ENCODE results near the gene LRP1B. TPM values are rescaled to one million over a fixed set of nuclear protein-coding genes. Genes with fewer than 3 reads are reported as not detected.

Gene LRP1B
- total and polyA plus RNA-seq, 2 donors (not counting 1 experiment from before 2014, with no cell fraction given), result not detected

DNA sequence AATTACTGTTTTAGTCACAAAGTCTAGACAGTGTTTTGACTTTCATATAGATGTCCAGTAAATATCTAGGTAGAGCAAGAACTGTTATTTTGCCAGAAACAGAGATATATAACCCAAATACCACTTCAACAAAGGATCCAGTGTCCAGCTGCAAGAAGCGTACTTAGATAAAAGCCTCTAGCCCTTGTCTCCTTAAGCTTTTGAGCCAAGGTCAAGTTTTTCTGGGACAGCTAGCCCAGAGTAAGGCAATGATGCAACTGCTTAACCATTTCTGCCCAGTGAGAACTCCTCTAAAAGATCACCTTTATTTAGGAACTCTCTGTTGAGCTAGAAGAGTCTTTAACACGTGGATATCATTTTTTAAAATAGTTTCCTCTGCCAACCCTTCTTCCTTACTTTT lies 1925.7 kb downstream of the LRP1B start:
- no peaks in the 10 kb centered on the region for H3K4me1 Mint-ChIP-seq
- intact Hi-C loops (cut with micrococcal nuclease), result no loop called here
- Histone ChIP-seq H3K79me2 (ENCODE audit: control insufficient read depth, insufficient read depth, low read length) (no peaks in the 10 kb centered on the region), H3K9me3 (ENCODE audit: control extremely low read depth in 1 of 3, control insufficient read depth in 2 of 3, insufficient read depth in 1 of 3, low read length in 2 of 3) (no peaks in the 10 kb centered on the region), H3K27ac (ENCODE audit: low read length in 2 of 2) (no peak overlapping the region), H3K36me3 (replicated peaks in 1 of 2; ENCODE audit: control extremely low read depth in 1 of 2, control insufficient read depth in 1 of 2, extremely low read depth in 1 of 2, insufficient read depth in 2 of 2, low read length in 1 of 2) (no peaks in the 10 kb centered on the region), H3K9ac (ENCODE audit: low read length) (no peak overlapping the region), H3K27me3 (replicated peaks in 1 of 4; ENCODE audit: control extremely low read depth in 1 of 4, control insufficient read depth in 3 of 4, insufficient read depth in 4 of 4, low read length in 3 of 4) (no peaks in the 10 kb centered on the region), H4K20me1 (ENCODE audit: control insufficient read depth, insufficient read depth, low read length, poor library complexity, severe bottlenecking) (no peaks in the 10 kb centered on the region), H3K4me1 (ENCODE audit: control insufficient read depth in 2 of 2, insufficient read depth in 2 of 2, low read length in 2 of 2) (no peaks in the 10 kb centered on the region), H3K4me3 (ENCODE audit: control extremely low read depth in 1 of 5, extremely low read depth in 1 of 5, insufficient read depth in 1 of 5, low read depth in 2 of 5, low read length in 4 of 5) (no peak overlapping the region), H2AFZ (ENCODE audit: insufficient read depth, low read depth, low read length, poor library complexity, severe bottlenecking) (no peak overlapping the region), H3K4me2 (replicated peaks; ENCODE audit: low read depth, low read length, poor library complexity, severe bottlenecking) (no peak overlapping the region)
- no peak overlapping the region for H3K27ac Mint-ChIP-seq
- no peaks in the 10 kb centered on the region for H3K27me3 Mint-ChIP-seq
- DNase-seq, result no peak
- H3K9me3 Mint-ChIP-seq (ENCODE audit: insufficient read depth), result no peaks in the 10 kb centered on the region
- ATAC-seq (ENCODE audit: low read depth), result no peak
- no peak overlapping the region for H3K4me3 Mint-ChIP-seq
- ChIA-PET POLR2A (no interaction called here), CTCF (no interaction called here)
- TF ChIP-seq EZH2 (IDR thresholded peaks at IDR 0.05; ENCODE audit: borderline replicate concordance, insufficient read depth, low read depth, low read length, poor library complexity, severe bottlenecking), result no peak
- TF ChIP-seq, protein P1, sequence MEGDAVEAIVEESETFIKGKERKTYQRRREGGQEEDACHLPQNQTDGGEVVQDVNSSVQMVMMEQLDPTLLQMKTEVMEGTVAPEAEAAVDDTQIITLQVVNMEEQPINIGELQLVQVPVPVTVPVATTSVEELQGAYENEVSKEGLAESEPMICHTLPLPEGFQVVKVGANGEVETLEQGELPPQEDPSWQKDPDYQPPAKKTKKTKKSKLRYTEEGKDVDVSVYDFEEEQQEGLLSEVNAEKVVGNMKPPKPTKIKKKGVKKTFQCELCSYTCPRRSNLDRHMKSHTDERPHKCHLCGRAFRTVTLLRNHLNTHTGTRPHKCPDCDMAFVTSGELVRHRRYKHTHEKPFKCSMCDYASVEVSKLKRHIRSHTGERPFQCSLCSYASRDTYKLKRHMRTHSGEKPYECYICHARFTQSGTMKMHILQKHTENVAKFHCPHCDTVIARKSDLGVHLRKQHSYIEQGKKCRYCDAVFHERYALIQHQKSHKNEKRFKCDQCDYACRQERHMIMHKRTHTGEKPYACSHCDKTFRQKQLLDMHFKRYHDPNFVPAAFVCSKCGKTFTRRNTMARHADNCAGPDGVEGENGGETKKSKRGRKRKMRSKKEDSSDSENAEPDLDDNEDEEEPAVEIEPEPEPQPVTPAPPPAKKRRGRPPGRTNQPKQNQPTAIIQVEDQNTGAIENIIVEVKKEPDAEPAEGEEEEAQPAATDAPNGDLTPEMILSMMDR (IDR thresholded peaks at IDR 0.05), result no peak
- WGBS (ENCODE audit: insufficient coverage), result 20% methylated on average over 1 of the region's 2 CpGs

DNA sequence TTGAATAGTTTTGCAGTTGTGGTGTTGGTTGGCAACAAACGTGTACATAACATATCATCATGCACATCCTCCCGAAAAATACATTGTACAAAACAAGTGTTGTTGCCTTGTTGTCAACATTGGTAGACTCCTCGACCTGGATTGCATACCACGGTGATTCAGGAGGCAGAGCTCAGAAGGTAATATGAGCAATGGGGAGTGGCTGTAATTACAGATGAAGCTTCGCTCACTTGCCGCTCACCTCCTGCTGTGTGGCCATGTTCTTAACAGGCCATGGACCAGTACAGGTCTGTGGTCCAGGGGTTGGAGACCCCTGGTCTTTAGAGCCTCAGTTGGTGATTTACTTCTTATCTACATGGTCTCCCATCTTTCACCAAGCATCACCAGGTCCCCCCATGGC lies 1927.5 kb downstream of the LRP1B start:
- H2AFZ ChIP-seq (ENCODE audit: insufficient read depth, low read depth, low read length, poor library complexity, severe bottlenecking), result no peak overlapping the region
- H3K4me2 ChIP-seq (replicated peaks; ENCODE audit: low read depth, low read length, poor library complexity, severe bottlenecking), result no peak overlapping the region
- ATAC-seq (ENCODE audit: low read depth) (no peak), DNase-seq (no peak)
- H3K9ac ChIP-seq (ENCODE audit: low read length), result no peak overlapping the region
- H3K9me3 Mint-ChIP-seq (ENCODE audit: insufficient read depth), result no peaks in the 10 kb centered on the region
- H3K27me3 ChIP-seq (replicated peaks in 1 of 4; ENCODE audit: control extremely low read depth in 1 of 4, control insufficient read depth in 3 of 4, insufficient read depth in 4 of 4, low read length in 3 of 4), result no peaks in the 10 kb centered on the region
- H3K27me3 Mint-ChIP-seq, result no peaks in the 10 kb centered on the region
- H3K4me3 ChIP-seq (ENCODE audit: control extremely low read depth in 1 of 5, extremely low read depth in 1 of 5, insufficient read depth in 1 of 5, low read depth in 2 of 5, low read length in 4 of 5), result no peak overlapping the region
- 94% methylated on average over 3 of the region's 6 CpGs for WGBS (ENCODE audit: insufficient coverage)
- H3K27ac ChIP-seq (ENCODE audit: low read length in 2 of 2), result no peak overlapping the region
- no peaks in the 10 kb centered on the region for H3K36me3 ChIP-seq (replicated peaks in 1 of 2; ENCODE audit: control extremely low read depth in 1 of 2, control insufficient read depth in 1 of 2, extremely low read depth in 1 of 2, insufficient read depth in 2 of 2, low read length in 1 of 2)
- no peaks in the 10 kb centered on the region for H3K4me1 ChIP-seq (ENCODE audit: control insufficient read depth in 2 of 2, insufficient read depth in 2 of 2, low read length in 2 of 2)
- no peaks in the 10 kb centered on the region for H3K79me2 ChIP-seq (ENCODE audit: control insufficient read depth, insufficient read depth, low read length)
- POLR2A ChIA-PET, result no interaction called here
- TF ChIP-seq EZH2 (IDR thresholded peaks at IDR 0.05; ENCODE audit: borderline replicate concordance, insufficient read depth, low read depth, low read length, poor library complexity, severe bottlenecking), result no peak
- TF ChIP-seq, protein P1 (IDR thresholded peaks at IDR 0.05), result no peak
- H3K4me1 Mint-ChIP-seq, result no peaks in the 10 kb centered on the region
- H3K4me3 Mint-ChIP-seq, result no peak overlapping the region
- intact Hi-C loops (cut with micrococcal nuclease), result no loop called here
- CTCF ChIA-PET, result no interaction called here
- no peaks in the 10 kb centered on the region for H3K9me3 ChIP-seq (ENCODE audit: control extremely low read depth in 1 of 3, control insufficient read depth in 2 of 3, insufficient read depth in 1 of 3, low read length in 2 of 3)
- no peak overlapping the region for H3K27ac Mint-ChIP-seq
- H4K20me1 ChIP-seq (ENCODE audit: control insufficient read depth, insufficient read depth, low read length, poor library complexity, severe bottlenecking), result no peaks in the 10 kb centered on the region
